A549 (cell line): ENCODE results near the gene DHX36. TPM values are rescaled to one million over a fixed set of nuclear protein-coding genes. Genes with fewer than 3 reads are reported as not detected.

Source experiments
- ATAC-seq, 2 experiments: fragments of 200-7000 bp in 1 of 2; fragments of >200 bp in 1 of 2; cut with Nextera tagmentation in 1 of 2; cut with Tn5 transposase in 1 of 2; 3 replicates each; pipeline versions ENCODE4 v1.8.0 to v1.9.1; 2018 to 2020; ENCODE audit warnings: mild to moderate bottlenecking in 1 of 2, moderate library complexity in 1 of 2
- CTCF ChIA-PET: fragments of 300-600 bp; sonication (Branson Sonifier 250); formaldehyde crosslinking; extraction: SDS; loops from one replicate; lab custom pipeline; 2021; ENCODE audit warnings: antibody characterized with exemption, inconsistent platforms; lab: Yijun Ruan, JAX
- POLR2A ChIA-PET: fragments of 350-600 bp; formaldehyde crosslinking; extraction: SDS; loops from one replicate; lab custom pipeline; 2021; ENCODE audit warnings: antibody characterized with exemption, inconsistent platforms; lab: Yijun Ruan, JAX
- DNase-seq, 2 experiments: peaks; one replicate each; pipeline versions ENCODE4 v3.0.0 to v3.0.0-alpha.2; 2011 to 2016; ENCODE audit warnings: low read depth in 1 of 2, low spot score in 1 of 2
- FAIRE-seq: peaks from 2 replicates; lab custom pipeline; 2011; peaks lifted over from hg19 to GRCh38; lab: Jason Lieb, UNC
- H3K27ac ChIP-seq, 2 experiments: fragments of >200 bp; sonication (Bioruptor Twin); formaldehyde crosslinking; 3 replicates each; pipeline ENCODE4 v1.5.1; 2016 to 2017
- H3K4me1 ChIP-seq: fragments of >200 bp; sonication (Bioruptor Twin); formaldehyde crosslinking; 3 replicates; pipeline ENCODE4 v1.6.1; 2016
- H3K4me2 ChIP-seq: fragments of >200 bp; sonication (Bioruptor Twin); formaldehyde crosslinking; 3 replicates; pipeline ENCODE4 v1.6.1; 2016
- H3K4me3 ChIP-seq: fragments of >200 bp; sonication (Bioruptor Twin); formaldehyde crosslinking; 3 replicates; pipeline ENCODE4 v1.5.1; 2016
- H3K9me3 ChIP-seq: fragments of >200 bp; sonication (Bioruptor Twin); formaldehyde crosslinking; 3 replicates; pipeline ENCODE4 v1.6.1; 2016
- BHLHE40 ChIP-seq: IDR thresholded peaks from 2 replicates; pipeline ENCODE4 v1.6.1; 2012; ENCODE audit warnings: low read depth, low read length, inconsistent platforms
- CEBPB ChIP-seq, 2 experiments: fragments of >200 bp in 1 of 2; sonication (Bioruptor Twin) in 1 of 2; formaldehyde crosslinking in 1 of 2; IDR thresholded peaks; 2 replicates each; pipeline ENCODE4 v1.6.1; 2012 to 2016
- CHD2 ChIP-seq: fragments of 150-350 bp; IDR thresholded peaks from 2 replicates; pipeline ENCODE4 v1.6.1; 2014; ENCODE audit warnings: low read length; ENCODE audit not compliant: partially characterized antibody
- EHF ChIP-seq: fragments of 250-450 bp; sonication (Bioruptor Pico); IDR thresholded peaks from 2 replicates; pipeline ENCODE4 v1.5.0; 2020; ENCODE audit warnings: mild to moderate bottlenecking
- EHMT2 ChIP-seq: fragments of 200-600 bp; sonication (generic); IDR thresholded peaks from 2 replicates; pipeline ENCODE4 v1.6.1; 2016; ENCODE audit warnings: antibody characterized with exemption, low read depth, mild to moderate bottlenecking, moderate library complexity
- FOXS1 ChIP-seq: fragments of 250-450 bp; sonication (Bioruptor Pico); IDR thresholded peaks from 2 replicates; pipeline ENCODE4 v1.5.0; 2020; ENCODE audit warnings: mild to moderate bottlenecking, moderate library complexity
- HDAC2 ChIP-seq: fragments of 200-600 bp; sonication (generic); IDR thresholded peaks from 2 replicates; pipeline ENCODE4 v1.6.1; 2016
- HOXB5 ChIP-seq: fragments of 250-450 bp; sonication (Bioruptor Pico); IDR thresholded peaks from 2 replicates; pipeline ENCODE4 v1.5.0; 2020; ENCODE audit warnings: mild to moderate bottlenecking, moderate library complexity
- MAFK ChIP-seq: fragments of 450-650 bp; IDR thresholded peaks from 2 replicates; pipeline ENCODE4 v1.6.1; 2014; ENCODE audit not compliant: partially characterized antibody
- MAX ChIP-seq: IDR thresholded peaks from 2 replicates; pipeline ENCODE4 v1.6.1; 2012
- MYC ChIP-seq: IDR thresholded peaks from 2 replicates; pipeline ENCODE4 v1.6.1; 2012; ENCODE audit warnings: mild to moderate bottlenecking, inconsistent platforms, low read length, improper control_type of control experiment, borderline replicate concordance
- NR3C1 ChIP-seq: fragments of >200 bp; sonication (Bioruptor Twin); formaldehyde crosslinking; IDR thresholded peaks from 3 replicates; pipeline ENCODE4 v1.6.1; 2017
- PBX3 ChIP-seq: IDR thresholded peaks from 2 replicates; pipeline ENCODE4 v1.6.1; 2012
- PHF8 ChIP-seq: fragments of 200-600 bp; sonication (generic); IDR thresholded peaks from 2 replicates; pipeline ENCODE4 v1.6.1; 2016; ENCODE audit warnings: low read depth, mild to moderate bottlenecking, antibody characterized with exemption, moderate library complexity, borderline replicate concordance
- RAD21 ChIP-seq, 2 experiments: fragments of >200 bp in 1 of 2; sonication (Bioruptor Twin) in 1 of 2; formaldehyde crosslinking in 1 of 2; IDR thresholded peaks in 1 of 2; conservative IDR thresholded peaks in 1 of 2; 2 replicates in 1 of 2; 3 replicates in 1 of 2; pipeline ENCODE4 v1.6.1; 2012 to 2018; ENCODE audit warnings: inconsistent platforms in 1 of 2
- TP53 ChIP-seq: fragments of 250-450 bp; sonication (Bioruptor Pico); IDR thresholded peaks from 2 replicates; pipeline ENCODE4 v1.5.0; 2021; ENCODE audit warnings: mild to moderate bottlenecking, moderate library complexity
- WGBS: methylation state at CpG from one replicate; pipeline ENCODE4 v1.1.6; 2017; ENCODE audit errors: missing lambda C conversion rate; 5-methylcytosine and 5-hydroxymethylcytosine counted together
- polyA plus RNA-seq, 4 experiments: library from polyadenylated mRNA; depleted of rRNA in 3 of 4; stranded (reverse); fragments of >200 nt; fragmentation: RNase III in 1 of 4; extraction: RNeasy Plus Mini Kit Qiagen cat#74134 plus additional on column Dnase treatment in 1 of 4; gene quantifications; 2 replicates in 3 of 4; 3 replicates in 1 of 4; pipeline ENCODE4 v1.2.3, GENCODE V29; 2011 to 2017
- small RNA-seq, 6 experiments: library from RNA; depleted of rRNA; stranded (forward); fragments of <200 nt; gene quantifications; one replicate each; pipeline ENCODE3, GENCODE V24; 2012

DHX36 gene
- polyA plus RNA-seq, 2 of the 4 experiments (the other 2 are of a cell fraction) = 59.4 to 90.1 TPM

DNA sequence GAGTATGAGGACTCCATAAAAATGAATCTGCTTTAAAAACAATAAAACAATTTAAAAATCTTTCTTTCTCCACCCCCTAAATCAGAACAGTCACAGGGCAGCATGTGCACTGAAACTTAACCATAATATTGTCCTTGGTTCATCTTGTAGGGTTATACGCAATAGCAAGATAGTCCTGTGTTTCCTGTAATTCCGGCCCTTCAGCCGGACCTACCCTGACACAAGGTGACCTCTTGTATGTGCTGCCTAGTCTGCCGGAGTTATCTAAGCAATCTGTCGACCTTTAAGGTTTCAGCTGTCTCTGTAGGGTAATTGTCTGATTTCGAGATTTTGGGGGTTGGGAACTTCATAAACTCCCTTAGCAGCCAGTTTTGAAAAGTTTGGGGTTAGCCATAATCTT, 99.9 kb downstream of the DHX36 start:
- ATAC-seq = no peak
- no peak overlapping the region for H3K4me3 ChIP-seq
- 77% methylated on average over 6 of the region's 6 CpGs for WGBS
- TF ChIP-seq MYC (no peak), HOXB5 (CRISPR knock-in tag) (no peak), NR3C1 (no peak), HDAC2 (no peak)
- TF ChIP-seq, all 56 proteins: peak for 0
- CTCF ChIA-PET = interaction anchor here (0.7 to 1.4 kb wide), 2 partner anchors 9 to 140 kb away, joined by 3 read pairs; no protein-coding TSS in a partner anchor
- FAIRE-seq (no peak), DNase-seq (no peak)
- Histone ChIP-seq H3K4me1 (no peaks in the 10 kb centered on the region), H3K4me2 (no peak overlapping the region), H3K9me3 (no peaks in the 10 kb centered on the region), H3K27ac (no peak overlapping the region)
- POLR2A ChIA-PET = no interaction called here

DNA sequence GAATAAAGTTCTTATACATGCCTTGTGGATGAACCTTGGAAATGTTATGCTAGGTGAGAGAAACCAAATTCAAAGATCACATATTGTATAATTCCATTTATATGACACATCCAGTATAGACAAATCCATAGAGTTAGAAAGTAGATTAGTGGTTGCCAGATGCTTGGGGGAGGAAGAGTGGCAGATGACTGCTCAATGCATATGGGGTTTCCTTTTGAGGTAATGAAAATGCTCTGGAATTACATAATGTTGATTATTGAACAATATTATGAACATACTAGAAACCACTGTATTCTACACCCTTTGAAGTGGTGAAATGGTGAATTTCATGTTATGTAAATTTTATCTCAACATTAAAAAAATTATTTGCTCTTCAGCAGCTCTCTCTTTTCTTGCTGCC, 100.8 kb downstream of the DHX36 start:
- CTCF ChIA-PET = no interaction called here
- no peak for FAIRE-seq

More for the DNA sequence above, 100.8 kb downstream of the DHX36 start:
- no peaks in the 10 kb centered on the region for H3K9me3 ChIP-seq
- POLR2A ChIA-PET = no interaction called here
- H3K4me2 ChIP-seq = no peak overlapping the region
- no peak for TF ChIP-seq FOXS1 (CRISPR knock-in tag)
- TF ChIP-seq PHF8 = no peak
- no peak for TF ChIP-seq MAX
- TF ChIP-seq MYC = no peak
- TF ChIP-seq CEBPB (IDR thresholded peaks at IDR 0.05) = no peak
- TF ChIP-seq BHLHE40 = no peak
- TF ChIP-seq MAFK = no peak
- TF ChIP-seq CHD2 = no peak
- no peak for TF ChIP-seq EHMT2
- TF ChIP-seq RAD21 (conservative IDR thresholded peaks at IDR 0.05 in 1 of 2, IDR thresholded peaks at IDR 0.05 in 1 of 2) = no peak
- no peak for TF ChIP-seq HDAC2
- no peak for TF ChIP-seq TP53 (CRISPR knock-in tag)
- TF ChIP-seq PBX3 = no peak
- no peak for TF ChIP-seq EHF (CRISPR knock-in tag)
- H3K4me1 ChIP-seq = no peaks in the 10 kb centered on the region
- DNase-seq = no peak
- no peak for ATAC-seq
- H3K27ac ChIP-seq = no peak overlapping the region
- no peak overlapping the region for H3K4me3 ChIP-seq

Small RNA genes within 50 kb of the gene (small RNA-seq; reads per million reads assigned to genes)
- 0 to 0.29 (median 0) reads per million in 6 experiments for gene RF01210

Other genes starting within 250 kb of the DHX36 start
- 2.9 and 4.9 TPM in 2 replicates for gene ARHGEF26, start 203.1 kb downstream of the DHX36 start, polyA plus RNA-seq (2011; rRNA removed)
- 5.6 to 6.0 TPM (median 5.8 TPM) in 3 replicates for gene ARHGEF26, start 203.1 kb downstream of the DHX36 start, polyA plus RNA-seq (2017; fragmentation: RNase III; extraction: RNeasy Plus Mini Kit Qiagen cat#74134 plus additional on column Dnase treatment)
- gene GPR149, start 105.7 kb upstream of the DHX36 start, polyA plus RNA-seq (2011; rRNA removed) = not detected in 2 replicates
- not detected in 3 replicates for gene GPR149, start 105.7 kb upstream of the DHX36 start, polyA plus RNA-seq (2017; fragmentation: RNase III; extraction: RNeasy Plus Mini Kit Qiagen cat#74134 plus additional on column Dnase treatment)